Uterus (tissue), 2 donors: ENCODE results near the gene ACR.

ENCODE experiments used
- CTCF ChIP-seq, 4 experiments: fragments of 200-600 bp in 2 of 4; fragments of 450-650 bp in 2 of 4; sonication (generic) in 2 of 4; IDR thresholded peaks; one replicate each; pipeline ENCODE4 v1.5.1; 2016 to 2019; ENCODE audit warnings: antibody characterized with exemption in 4 of 4, mild to moderate bottlenecking in 2 of 4, moderate library complexity in 1 of 4
- POLR2A ChIP-seq, 2 donors: fragments of 450-650 bp; IDR thresholded peaks; one replicate each; pipeline ENCODE4 v1.6.1; 2016; ENCODE audit warnings: antibody characterized with exemption in 2 of 2, mild to moderate bottlenecking in 1 of 2, moderate library complexity in 1 of 2

- no peak for TF ChIP-seq POLR2A (IDR thresholded peaks at IDR 0.05)
- no peak for TF ChIP-seq CTCF (IDR thresholded peaks at IDR 0.05)
Measured at GRCh38 chr22:50734343-50734771, 3.6 kb upstream of the ACR start.
